NB4 (cell line): ENCODE measurements around the gene TENT4B.

Experiments
- MAX ChIP-seq: IDR thresholded peaks from 2 replicates; pipeline ENCODE4 v1.6.1; 2011; ENCODE audit warnings: low read depth, low read length
- MYC ChIP-seq: IDR thresholded peaks from 2 replicates; pipeline ENCODE4 v1.6.1; 2011; ENCODE audit warnings: low read depth, low read length
- POLR2A ChIP-seq: IDR thresholded peaks from 2 replicates; pipeline ENCODE4 v1.6.1; 2011; ENCODE audit warnings: mild to moderate bottlenecking; ENCODE audit not compliant: insufficient read length; ENCODE audit errors: extremely low read depth
- TF ChIP-seq, protein P1 (sequence below): IDR thresholded peaks from one replicate; pipeline ENCODE4 v1.5.1; 2012; ENCODE audit warnings: low read depth, low read length

- TF ChIP-seq, protein P1, sequence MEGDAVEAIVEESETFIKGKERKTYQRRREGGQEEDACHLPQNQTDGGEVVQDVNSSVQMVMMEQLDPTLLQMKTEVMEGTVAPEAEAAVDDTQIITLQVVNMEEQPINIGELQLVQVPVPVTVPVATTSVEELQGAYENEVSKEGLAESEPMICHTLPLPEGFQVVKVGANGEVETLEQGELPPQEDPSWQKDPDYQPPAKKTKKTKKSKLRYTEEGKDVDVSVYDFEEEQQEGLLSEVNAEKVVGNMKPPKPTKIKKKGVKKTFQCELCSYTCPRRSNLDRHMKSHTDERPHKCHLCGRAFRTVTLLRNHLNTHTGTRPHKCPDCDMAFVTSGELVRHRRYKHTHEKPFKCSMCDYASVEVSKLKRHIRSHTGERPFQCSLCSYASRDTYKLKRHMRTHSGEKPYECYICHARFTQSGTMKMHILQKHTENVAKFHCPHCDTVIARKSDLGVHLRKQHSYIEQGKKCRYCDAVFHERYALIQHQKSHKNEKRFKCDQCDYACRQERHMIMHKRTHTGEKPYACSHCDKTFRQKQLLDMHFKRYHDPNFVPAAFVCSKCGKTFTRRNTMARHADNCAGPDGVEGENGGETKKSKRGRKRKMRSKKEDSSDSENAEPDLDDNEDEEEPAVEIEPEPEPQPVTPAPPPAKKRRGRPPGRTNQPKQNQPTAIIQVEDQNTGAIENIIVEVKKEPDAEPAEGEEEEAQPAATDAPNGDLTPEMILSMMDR: no peak
- TF ChIP-seq POLR2A (no peak), MYC (no peak), MAX (no peak)
Measured at GRCh38 chr16:50253514-50253910, 100.4 kb downstream of the TENT4B start.
